ENCODE measurements around the gene UNC79. TPM values are rescaled to one million over a fixed set of nuclear protein-coding genes. Genes with fewer than 3 reads are reported as not detected.

UNC79 gene
- polyA plus RNA-seq, 3 donors = 0.01 to 0.02 TPM; not detected in 1

GRCh38 chr14:93748208-93749075 is 317.7 kb downstream of the UNC79 start:
- Histone ChIP-seq H3K4me3 (replicated peaks in 1 of 3; ENCODE audit: low read depth in 2 of 3, low read length in 3 of 3) (no peak overlapping the region), H3K36me3 (replicated peaks in 1 of 2; ENCODE audit: control insufficient read depth in 1 of 2, insufficient read depth in 2 of 2, low read length in 2 of 2) (no peaks in the 10 kb centered on the region), H3K9ac (ENCODE audit: insufficient read depth, low read length, poor library complexity, severe bottlenecking) (no peak overlapping the region), H3K79me2 (ENCODE audit: insufficient read depth, low read length) (no peaks in the 10 kb centered on the region), H3K27ac (ENCODE audit: low read depth in 1 of 2, low read length in 2 of 2) (no peak overlapping the region), H3K4me1 (ENCODE audit: control insufficient read depth in 1 of 2, insufficient read depth in 2 of 2, low read length in 2 of 2) (no peaks in the 10 kb centered on the region), H3K4me2 (replicated peaks; ENCODE audit: extremely low read depth, low read length, poor library complexity, severe bottlenecking) (no peak overlapping the region), H4K20me1 (ENCODE audit: insufficient read depth, low read length) (no peaks in the 10 kb centered on the region), H2AFZ (ENCODE audit: insufficient read depth, low read depth, low read length, poor library complexity, severe bottlenecking) (no peak overlapping the region), H3K27me3 (ENCODE audit: control insufficient read depth in 2 of 2, insufficient read depth in 2 of 2, low read length in 2 of 2) (no peaks in the 10 kb centered on the region), H3K9me3 (replicated peaks in 1 of 2; ENCODE audit: control insufficient read depth in 1 of 2, insufficient read depth in 1 of 2, low read length in 2 of 2) (no peaks in the 10 kb centered on the region)
- no peak for TF ChIP-seq CTCF (IDR thresholded peaks at IDR 0.05)
- 90% methylated on average over 22 of the region's 25 CpGs for WGBS (ENCODE audit: insufficient coverage)
- peaks cover 2 to 5% (median 4%) of the 10 kb centered on the region in 3 donors for H3K27me3 Mint-ChIP-seq (ENCODE audit: low read depth in 3 of 3)
- intact Hi-C loops (cut with micrococcal nuclease) = no loop called here
- H3K4me3 Mint-ChIP-seq = no peak overlapping the region
- peaks cover 0 to 3% (median 0%) of the 10 kb centered on the region in 7 donors for H3K9me3 Mint-ChIP-seq
- H3K27ac Mint-ChIP-seq = peak overlapping the region in 1 of 7 donors; percentile 16
- no peaks in the 10 kb centered on the region for H3K4me1 Mint-ChIP-seq
- no peaks in the 10 kb centered on the region for H3K36me3 Mint-ChIP-seq
- DNase-seq = no peak

- no peaks in the 10 kb centered on the region for H3K79me2 ChIP-seq (ENCODE audit: insufficient read depth, low read length)
- Mint-ChIP-seq H3K27ac (peak overlapping the region in 1 of 7 donors; percentile 16), H3K27me3 (ENCODE audit: low read depth in 3 of 3) (peaks cover 2 to 5% (median 4%) of the 10 kb centered on the region in 3 donors), H3K4me1 (no peaks in the 10 kb centered on the region), H3K9me3 (peaks cover 0 to 3% (median 0%) of the 10 kb centered on the region in 7 donors), H3K36me3 (no peaks in the 10 kb centered on the region), H3K4me3 (no peak overlapping the region)
- H3K27ac ChIP-seq (ENCODE audit: low read depth in 1 of 2, low read length in 2 of 2) = no peak overlapping the region
- no peak overlapping the region for H3K4me3 ChIP-seq (replicated peaks in 1 of 3; ENCODE audit: low read depth in 2 of 3, low read length in 3 of 3)
- no peaks in the 10 kb centered on the region for H3K36me3 ChIP-seq (replicated peaks in 1 of 2; ENCODE audit: control insufficient read depth in 1 of 2, insufficient read depth in 2 of 2, low read length in 2 of 2)
- H3K27me3 ChIP-seq (ENCODE audit: control insufficient read depth in 2 of 2, insufficient read depth in 2 of 2, low read length in 2 of 2) = no peaks in the 10 kb centered on the region
- H3K4me1 ChIP-seq (ENCODE audit: control insufficient read depth in 1 of 2, insufficient read depth in 2 of 2, low read length in 2 of 2) = no peaks in the 10 kb centered on the region
- H3K9ac ChIP-seq (ENCODE audit: insufficient read depth, low read length, poor library complexity, severe bottlenecking) = no peak overlapping the region
- no peaks in the 10 kb centered on the region for H3K9me3 ChIP-seq (replicated peaks in 1 of 2; ENCODE audit: control insufficient read depth in 1 of 2, insufficient read depth in 1 of 2, low read length in 2 of 2)
- no peak for DNase-seq
- H3K4me2 ChIP-seq (replicated peaks; ENCODE audit: extremely low read depth, low read length, poor library complexity, severe bottlenecking) = no peak overlapping the region
- TF ChIP-seq CTCF (IDR thresholded peaks at IDR 0.05) = no peak
- no peak overlapping the region for H2AFZ ChIP-seq (ENCODE audit: insufficient read depth, low read depth, low read length, poor library complexity, severe bottlenecking)
- WGBS (ENCODE audit: insufficient coverage) = 95% methylated on average over 8 of the region's 8 CpGs
- intact Hi-C loops (cut with micrococcal nuclease) = no loop called here
- H4K20me1 ChIP-seq (ENCODE audit: insufficient read depth, low read length) = no peaks in the 10 kb centered on the region
These were observed 318.3 kb downstream of the UNC79 start for GRCh38 chr14:93749076-93749420.

All from CD14-positive monocyte (primary cell).